Right ventricle myocardium inferior (tissue), 1 donor: ENCODE measurements around the gene CRADD. TPM values are rescaled to one million over a fixed set of nuclear protein-coding genes. Genes with fewer than 3 reads are reported as not detected.
"Not testable (repeated sequence)": the region's sequence is repeated elsewhere in the genome, so short reads cannot be mapped to it uniquely, and the experiment has no call there.

Experiments used
- ATAC-seq: fragments of 200-7000 bp; cut with Tn5 transposase; one replicate; pipeline ENCODE4 v1.9.1; 2020; ENCODE audit warnings: mild to moderate bottlenecking, moderate library complexity
- DNase-seq: peaks from one replicate; pipeline ENCODE4 v3.0.0; 2021; ENCODE audit errors: missing footprints
- intact Hi-C: fragments of 100-400 bp; cut with DNase I; formaldehyde crosslinking; loops from one replicate; pipeline ENCODE4 v1.11.0; 2022
- long read RNA-seq: library from polyadenylated mRNA; unstranded; transcript quantifications from one replicate; pipeline ENCODE4 v2.0.0, GENCODE V29; 2021
- total RNA-seq: library from RNA; stranded (reverse); fragmentation: NEBNext Ultra II Directional; extraction: Animal tissue kit (Norgen Biotek cat#: 25700); gene quantifications from one replicate; pipeline ENCODE4 v1.2.1, GENCODE V29; 2021
- donor health status: DM: no; HTN: yes; CAD: no; lungs with severe emphysema.

The CRADD gene
- 40.3 TPM for total RNA-seq
- long read RNA-seq, transcript CRADD-201 (3 exons, 1,169 nt), result major isoform, 12 of 15 reads
- long read RNA-seq, partial matches to known transcripts, result 1 of 15 reads
- long read RNA-seq, other reads (novel, unspliced or antisense), result 2 of 15 reads

DNA sequence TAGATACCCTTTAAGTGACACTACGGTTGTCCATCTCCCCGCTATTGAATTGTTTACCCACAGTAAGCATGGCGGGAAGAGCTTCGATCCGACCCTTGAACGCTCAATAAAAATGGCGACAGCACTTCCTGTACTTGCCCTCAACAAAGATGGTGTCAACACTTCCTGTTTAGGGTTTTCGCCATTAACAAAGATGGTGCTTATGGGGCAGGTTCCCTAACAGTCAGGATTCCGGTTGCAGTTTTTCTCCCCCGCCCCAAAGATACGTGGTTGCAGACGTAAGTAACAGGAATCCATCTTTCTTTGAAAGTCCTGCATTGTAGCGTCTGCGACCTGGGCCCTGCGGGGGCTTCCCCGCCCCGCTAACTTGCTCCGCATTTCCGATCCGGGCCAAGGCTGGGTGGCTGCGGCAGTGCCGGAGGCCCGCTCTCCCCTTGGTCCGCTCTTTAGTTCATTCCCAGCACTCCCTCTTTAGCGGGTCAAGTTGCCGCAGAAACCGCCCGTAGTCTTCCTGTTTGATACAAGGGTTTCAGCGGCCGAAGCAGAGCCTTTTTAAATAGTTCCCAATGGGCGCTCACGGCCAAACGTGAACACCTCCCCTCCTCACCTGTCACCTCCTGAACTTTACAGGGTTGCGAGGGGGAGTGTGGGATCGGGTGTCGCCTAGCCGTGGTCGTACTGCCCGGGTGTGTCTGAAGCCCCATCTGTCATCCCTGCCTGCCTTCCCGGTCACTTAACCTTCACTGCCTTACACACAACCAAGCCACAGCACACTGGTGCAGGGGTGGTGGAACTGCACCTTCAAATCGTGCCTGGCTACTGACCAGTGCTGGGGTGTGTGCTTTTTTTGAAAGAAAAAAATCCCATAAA is at the start of gene CRADD:
CRADD (plus strand) TSS at position 181 of the 870 bp plus-strand sequence.
- peak; percentile 94 for ATAC-seq
- intact Hi-C loops, result loop anchor here (1.0 to 10.0 kb wide), 8 partner anchors 65 to 425 kb away; no protein-coding TSS in a partner anchor
- peak; percentile 85 for DNase-seq

DNA sequence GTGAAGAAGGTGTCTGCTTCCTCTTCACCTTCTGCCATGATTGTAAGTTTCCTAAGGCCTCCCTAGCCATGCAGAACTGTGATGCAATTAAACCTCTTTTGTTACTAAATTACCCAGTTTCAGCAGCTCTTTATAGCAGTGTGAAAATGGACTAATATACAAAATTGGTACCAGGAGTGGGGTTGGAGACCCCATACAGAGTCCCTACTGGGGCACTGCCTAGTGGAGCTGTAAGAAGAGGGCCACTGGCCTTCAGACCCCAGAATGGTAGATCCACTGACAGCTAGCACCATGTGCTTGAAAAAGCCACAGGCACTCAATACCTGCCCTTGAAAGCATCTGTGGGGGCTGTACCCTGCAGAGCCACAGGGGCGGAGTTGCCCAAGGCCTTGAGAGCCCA is 44.8 kb upstream of the CRADD start:
- DNase-seq (no peak), ATAC-seq (no peak)
- intact Hi-C loops, result no loop called here

DNA sequence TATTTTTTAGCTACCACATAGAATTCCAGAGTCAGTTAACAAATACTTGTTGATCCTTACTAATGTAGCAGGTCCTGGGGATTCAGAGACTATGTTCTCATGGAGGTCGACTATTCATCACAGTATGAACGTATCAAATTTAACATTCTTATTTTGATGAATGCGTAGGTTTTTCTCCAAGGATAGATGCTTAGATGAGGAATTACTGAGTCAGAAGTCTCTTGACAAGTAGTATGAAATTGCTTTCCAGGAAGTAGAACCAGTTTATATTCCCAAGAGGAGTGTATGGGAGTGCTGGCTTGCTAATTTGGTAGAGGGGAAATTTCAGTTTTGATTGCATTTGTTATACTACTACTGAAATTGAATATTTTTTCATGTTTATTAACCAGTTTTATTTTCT is 42.8 kb upstream of the CRADD start:
- ATAC-seq (no peak), DNase-seq (no peak)
- intact Hi-C loops, result no loop called here

DNA sequence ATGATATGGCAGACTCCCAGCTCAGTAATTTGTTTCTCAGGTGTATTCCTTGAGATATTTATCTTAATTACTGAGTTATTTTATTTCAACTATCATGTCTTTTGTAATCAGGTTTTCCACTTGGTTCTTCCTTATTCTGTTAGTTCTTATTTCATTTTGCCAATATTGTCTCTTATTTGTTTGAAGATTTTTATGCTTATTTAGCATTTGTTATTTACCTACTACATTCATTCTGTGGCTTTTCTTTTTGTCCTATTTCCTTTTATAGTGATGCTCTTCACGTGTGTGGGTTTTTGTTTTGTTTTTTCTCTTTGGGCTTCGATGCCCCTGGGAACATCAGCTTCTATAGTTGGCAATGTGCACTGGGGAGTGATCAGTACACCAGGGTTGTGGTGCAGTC is 40.5 kb upstream of the CRADD start:
- DNase-seq (no peak), ATAC-seq (no peak)
- intact Hi-C loops, result no loop called here

DNA sequence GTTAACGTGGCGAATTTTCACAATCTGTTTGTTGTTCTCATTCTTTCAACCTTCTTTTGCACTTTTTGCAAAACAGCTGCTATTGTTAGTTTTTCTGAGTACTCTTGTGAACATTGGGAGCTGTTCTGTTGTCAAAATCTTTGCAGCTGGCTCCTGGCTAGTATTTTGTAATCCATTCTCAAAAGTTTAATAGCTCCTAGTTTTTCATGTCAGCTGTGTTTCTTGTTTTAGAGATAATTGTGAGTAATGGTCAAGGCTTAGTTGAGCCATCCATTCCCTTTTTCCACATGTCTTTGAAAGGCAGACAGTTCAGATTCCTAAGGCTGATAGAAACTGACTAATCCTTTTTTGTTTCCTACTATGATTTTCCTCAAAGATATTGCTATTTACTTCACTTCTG is 39.1 kb upstream of the CRADD start:
- intact Hi-C loops, result no loop called here
- DNase-seq, result no peak
- no peak for ATAC-seq

- intact Hi-C loops, result no loop called here
- ATAC-seq, result no peak
Measured at GRCh38 chr12:93638954-93639353, 38.2 kb upstream of the CRADD start.

GRCh38 chr12:93639406-93639805 is 37.8 kb upstream of the CRADD start:
- intact Hi-C loops, result no loop called here
- no peak for DNase-seq
- ATAC-seq, result no peak

More at GRCh38 chr12:93638954-93639353, 38.2 kb upstream of the CRADD start:
- DNase-seq, result no peak

DNA sequence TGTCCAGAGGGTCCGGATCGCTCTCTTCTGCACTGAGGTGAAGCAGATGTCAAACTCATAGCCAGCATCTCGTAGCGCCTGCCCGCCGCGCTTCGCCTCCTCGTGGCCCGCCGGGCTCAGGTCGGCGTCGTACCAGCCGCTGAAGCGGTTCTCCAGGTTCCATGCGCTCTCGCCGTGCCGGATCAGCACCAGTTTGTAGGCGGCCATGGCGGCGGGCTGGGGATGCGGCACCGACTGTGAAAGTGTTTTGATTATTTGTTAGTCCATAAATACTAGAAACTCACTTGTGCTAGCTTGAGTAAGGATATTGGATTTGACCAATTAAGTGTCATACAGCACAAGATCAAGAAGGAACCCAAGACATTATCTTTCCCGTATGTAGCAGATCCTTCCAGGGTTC is 35.8 kb upstream of the CRADD start:
- intact Hi-C loops, DNase-seq, ATAC-seq: not testable (repeated sequence)

GRCh38 chr12:93642751-93643150 is 34.4 kb upstream of the CRADD start:
- intact Hi-C loops, result no loop called here
- ATAC-seq (no peak), DNase-seq (no peak)

GRCh38 chr12:93645702-93646101 is 31.5 kb upstream of the CRADD start:
- no peak for ATAC-seq
- DNase-seq, result no peak
- intact Hi-C loops, result no loop called here

DNA sequence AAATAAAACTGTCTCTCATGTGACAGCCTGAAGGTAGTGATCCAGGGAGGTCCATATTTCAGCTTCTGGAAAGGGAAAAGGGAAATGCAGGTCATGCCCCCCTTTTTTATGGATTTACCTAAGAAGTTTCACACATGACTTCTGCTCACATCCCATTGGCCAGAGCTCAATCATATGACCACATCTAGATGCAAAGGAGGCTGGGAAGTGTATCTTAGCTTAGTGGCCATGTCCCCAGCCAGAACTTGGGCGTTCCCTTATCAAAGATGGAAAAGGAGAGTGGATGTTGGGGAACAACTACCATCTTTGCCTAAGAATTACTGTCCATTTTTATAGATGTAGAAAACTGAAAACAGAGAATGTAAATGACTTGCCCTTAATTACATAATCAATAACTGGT is 26.5 kb upstream of the CRADD start:
- intact Hi-C loops, result no loop called here
- DNase-seq (no peak), ATAC-seq (no peak)

GRCh38 chr12:93653079-93653478 is 24.1 kb upstream of the CRADD start:
- ATAC-seq, result no peak
- intact Hi-C loops, result no loop called here
- DNase-seq, result no peak

DNA sequence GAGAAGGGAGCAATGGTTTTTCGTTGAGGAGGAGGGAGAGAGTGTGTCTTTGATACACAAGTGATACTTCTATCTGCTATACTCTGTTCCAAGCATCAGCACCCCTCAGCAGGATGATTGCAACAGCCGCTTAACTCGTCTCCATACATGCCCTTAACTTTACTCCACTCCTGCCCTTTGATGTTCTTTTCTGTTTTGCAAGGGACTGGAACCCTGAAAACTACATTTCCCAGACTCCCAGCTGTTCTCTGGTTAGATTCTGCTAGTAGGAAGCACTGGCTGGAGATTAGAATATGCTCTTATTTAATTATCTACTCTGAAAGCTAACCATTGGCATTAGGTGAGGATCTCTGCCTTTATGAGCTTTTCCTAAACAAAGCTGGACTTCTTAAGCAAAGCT is 23.5 kb upstream of the CRADD start:
- DNase-seq, result no peak
- intact Hi-C loops, result no loop called here
- no peak for ATAC-seq

GRCh38 chr12:93654421-93654820 is 22.8 kb upstream of the CRADD start:
- DNase-seq, result no peak
- intact Hi-C loops, result no loop called here
- ATAC-seq, result no peak

DNA sequence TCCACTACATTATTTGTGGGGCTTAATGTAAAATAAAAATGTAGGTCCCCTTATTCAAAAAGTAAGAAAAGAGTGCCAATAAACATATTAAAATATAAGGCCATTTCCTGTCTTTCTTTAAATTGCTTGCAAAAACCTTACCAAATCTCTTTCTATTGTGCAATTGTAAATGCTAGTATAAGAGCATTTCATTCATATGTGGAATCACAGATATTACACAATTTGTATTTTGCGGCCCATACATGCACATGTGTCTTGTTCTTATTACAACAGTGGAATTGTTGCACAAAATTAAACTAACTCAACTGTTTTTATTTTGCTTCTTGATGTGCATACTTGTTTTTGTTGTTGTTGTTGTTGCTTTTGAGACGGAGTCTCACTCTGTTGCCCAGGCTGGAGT is 20.1 kb upstream of the CRADD start:
- DNase-seq (no peak), ATAC-seq (no peak)
- intact Hi-C loops, result no loop called here

DNA sequence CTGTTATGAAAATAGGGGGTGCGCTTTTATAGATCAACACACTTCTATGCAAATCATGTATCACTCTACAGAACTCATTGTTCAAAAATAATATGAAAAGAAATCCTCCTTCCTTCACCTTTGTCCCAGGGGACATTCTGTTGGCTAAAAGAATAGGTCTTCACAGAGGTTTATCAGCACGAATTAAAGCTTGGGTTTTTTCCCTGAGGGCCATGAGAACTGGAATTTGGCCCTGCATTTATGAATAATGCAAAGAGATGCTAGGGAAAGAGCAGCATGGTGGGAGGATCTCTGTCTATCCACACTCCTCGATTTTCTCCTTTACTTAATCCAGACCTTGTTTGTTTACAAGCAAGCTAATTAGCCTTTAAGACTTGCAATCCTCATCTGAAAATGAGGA is 16.2 kb upstream of the CRADD start:
- DNase-seq (no peak), ATAC-seq (no peak)
- intact Hi-C loops, result loop anchor here (5.0 kb wide), 1 partner anchor 49 kb away; no protein-coding TSS in a partner anchor

DNA sequence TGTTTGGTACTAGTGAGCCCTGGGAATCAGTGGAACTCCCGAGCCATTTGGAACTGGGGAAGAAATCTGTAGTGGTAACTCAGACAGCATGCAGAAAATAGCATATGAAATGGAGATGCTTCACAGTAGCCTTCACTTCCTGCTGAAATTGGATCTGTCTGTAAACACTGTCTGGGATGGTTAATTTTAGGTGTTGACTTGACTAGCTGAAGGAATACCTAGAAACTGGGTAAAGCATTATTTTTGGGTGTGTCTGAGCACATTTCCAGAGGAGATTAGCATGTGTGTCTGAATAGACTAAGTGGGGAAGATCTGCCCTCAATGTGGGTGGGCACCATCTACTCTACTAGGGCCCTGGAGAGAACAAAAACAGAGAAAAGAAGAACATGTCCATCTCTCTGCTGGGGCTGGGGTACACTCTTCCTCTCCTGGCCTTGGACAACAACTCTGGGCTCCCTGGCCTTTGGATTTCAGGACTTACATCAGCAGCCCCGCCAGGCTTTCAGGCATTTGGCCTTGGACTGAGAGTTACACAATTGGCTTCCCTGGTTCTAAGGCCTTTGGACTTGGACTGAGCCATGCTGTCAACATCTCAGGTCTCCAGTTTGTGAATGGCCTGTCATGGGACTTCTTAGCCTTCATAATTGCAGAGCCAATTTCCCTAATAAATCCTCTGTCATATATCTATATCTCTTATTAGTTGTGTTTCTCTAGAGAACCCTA is 14.0 kb upstream of the CRADD start:
- intact Hi-C loops, result loop anchor here (5.0 kb wide), 1 partner anchor 51 kb away; no protein-coding TSS in a partner anchor
- DNase-seq, result no peak
- ATAC-seq, result peak; percentile 63

DNA sequence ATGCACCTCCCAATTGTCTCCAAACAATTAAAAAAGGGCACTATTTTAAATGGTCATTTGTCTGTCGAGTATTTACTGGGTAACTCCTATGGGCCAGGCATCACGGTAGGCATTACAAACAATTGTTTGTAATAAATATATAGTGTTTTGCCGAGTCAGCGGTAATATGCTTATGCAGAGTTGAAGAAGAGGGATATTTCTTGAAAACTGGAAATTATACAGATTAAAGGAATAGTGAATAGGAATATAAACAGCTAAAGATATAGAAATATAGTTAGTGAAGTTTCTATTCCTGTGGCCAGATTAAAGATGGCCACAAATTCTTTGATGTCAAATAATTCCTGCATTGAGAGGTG is 13.5 kb upstream of the CRADD start:
- ATAC-seq (no peak), DNase-seq (no peak)
- intact Hi-C loops, result loop anchor here (5.0 kb wide), 1 partner anchor 51 kb away; no protein-coding TSS in a partner anchor

DNA sequence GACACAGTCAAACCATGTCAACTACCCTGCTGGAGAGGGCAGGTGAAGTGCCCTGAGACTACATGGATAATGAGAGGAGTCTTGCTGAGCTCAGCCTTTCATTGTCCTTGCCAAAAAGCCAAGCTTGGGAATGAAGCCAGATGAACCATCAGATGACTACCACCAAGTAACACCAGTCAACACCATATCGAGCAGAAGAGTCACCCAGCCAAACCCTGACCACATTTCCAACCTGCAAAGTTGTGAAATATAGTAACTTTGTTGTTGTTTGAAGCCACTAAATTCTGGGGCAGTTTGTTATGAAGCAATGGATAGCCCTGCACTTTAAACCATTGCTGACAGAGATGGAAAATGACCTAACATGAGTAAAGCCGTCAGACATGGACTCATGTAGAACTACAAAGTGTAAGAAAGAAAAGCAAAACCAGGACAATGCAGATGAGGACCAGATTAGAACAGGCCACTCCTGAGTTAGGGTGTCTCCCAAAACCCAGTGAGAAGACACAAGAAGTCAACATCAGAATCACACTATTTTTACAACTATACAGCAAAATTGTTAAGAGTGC is 12.5 kb upstream of the CRADD start:
- no peak for DNase-seq
- intact Hi-C loops, result loop anchor here (5.0 kb wide), 1 partner anchor 52 kb away; no protein-coding TSS in a partner anchor
- ATAC-seq, result no peak
